ENCODE data around the gene CWH43.
"Not testable (repeated sequence)": the region's sequence is repeated elsewhere in the genome, so short reads cannot be mapped to it uniquely, and the experiment has no call there.

CWH43 gene

DNA sequence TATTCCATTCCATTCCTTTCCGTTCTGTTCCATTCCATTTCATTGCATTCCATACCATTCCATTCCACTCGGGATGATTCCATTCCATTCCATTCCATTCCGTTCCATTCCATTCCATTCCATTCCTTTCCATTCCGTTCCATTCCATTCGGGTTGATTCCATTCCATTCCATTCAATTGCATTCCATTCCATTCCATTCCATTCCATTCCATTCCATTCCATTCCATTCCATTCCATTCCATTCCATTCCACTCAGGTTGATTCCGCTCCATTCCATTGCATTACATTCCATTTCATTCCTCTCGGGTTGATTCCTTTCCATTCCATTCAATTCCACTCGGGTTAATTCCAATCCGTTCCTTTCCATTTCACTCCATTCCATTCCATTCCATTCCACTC, 111.0 kb downstream of the CWH43 start:
- not testable (repeated sequence) for DNase-seq (ENCODE audit: low read depth in 2 of 2)

DNA sequence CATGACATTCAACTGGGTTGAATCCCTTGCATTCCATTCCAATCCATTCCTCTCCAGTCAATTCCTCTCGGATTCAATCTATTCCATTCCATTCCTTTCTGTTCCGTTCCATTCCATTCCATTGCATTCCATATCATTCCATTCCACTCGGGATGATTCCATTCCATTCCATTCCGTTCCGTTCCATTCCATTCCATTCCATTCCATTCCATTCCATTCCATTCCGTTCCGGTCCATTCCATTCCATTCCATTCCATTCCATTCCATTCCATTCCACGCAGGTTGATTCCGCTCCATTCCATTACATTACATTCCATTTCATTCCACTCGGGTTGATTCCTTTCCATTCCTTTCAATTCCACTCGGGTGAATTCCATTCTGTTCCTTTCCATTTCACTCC, 111.4 kb downstream of the CWH43 start:
- DNase-seq (ENCODE audit: low read depth in 2 of 2), result not testable (repeated sequence)

DNA sequence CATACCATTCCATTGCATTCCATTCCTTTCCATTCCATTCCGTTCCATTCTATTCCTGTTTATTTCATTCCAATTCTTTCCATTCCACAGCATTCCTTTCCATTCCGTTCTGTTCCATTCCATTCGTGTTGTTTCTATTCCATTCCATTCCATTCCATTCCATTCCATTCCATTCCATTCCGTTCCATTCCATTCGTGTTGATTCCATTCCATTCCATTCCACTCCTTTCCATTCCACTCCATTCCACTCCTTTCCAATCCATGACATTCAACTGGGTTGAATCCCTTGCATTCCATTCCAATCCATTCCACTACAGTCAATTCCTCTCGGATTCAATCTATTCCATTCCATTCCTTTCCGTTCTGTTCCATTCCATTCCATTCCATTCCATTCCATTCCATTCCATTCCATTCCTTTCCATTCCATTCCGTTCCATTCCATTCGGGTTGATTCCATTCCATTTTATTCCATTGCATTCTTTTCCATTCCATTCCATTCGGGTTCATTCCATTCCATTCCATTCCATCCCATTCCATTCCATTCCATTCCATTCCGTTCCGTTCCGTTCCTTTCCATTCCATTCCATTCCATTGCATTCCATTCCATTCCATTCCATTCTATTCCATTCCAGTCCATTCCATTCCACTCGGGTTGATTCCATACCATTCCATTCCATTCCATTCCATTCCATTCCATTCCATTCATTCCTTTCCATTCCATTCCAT, 112.1 kb downstream of the CWH43 start:
- DNase-seq (ENCODE audit: low read depth in 2 of 2), result not testable (repeated sequence)

DNA sequence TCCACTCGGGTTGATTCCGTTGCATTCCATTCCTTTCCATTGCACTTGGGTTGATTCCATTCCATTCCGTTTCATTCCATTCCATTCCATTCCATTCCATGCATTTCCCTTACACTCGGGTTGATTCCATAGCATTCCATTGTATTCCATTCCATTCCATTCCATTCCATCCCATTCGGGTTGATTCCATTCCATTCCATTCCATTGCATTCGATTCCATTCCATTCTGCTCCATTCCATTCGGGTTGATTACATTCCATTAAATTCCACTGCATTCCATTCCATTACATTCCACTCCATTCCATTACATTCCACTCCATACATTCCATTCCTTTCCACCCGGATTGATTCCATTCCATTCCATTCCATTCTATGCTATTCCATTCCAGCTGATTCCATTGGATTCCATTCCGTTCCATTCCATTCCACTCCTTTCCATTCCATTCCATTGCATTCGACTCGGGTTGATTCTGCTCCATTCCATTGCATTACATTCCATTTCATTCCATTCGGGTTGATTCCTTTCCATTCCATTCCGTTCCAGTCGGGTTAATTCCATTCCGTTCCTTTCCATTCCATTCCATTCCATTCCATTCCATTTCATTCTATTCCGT, 113.9 kb downstream of the CWH43 start:
- not testable (repeated sequence) for DNase-seq (ENCODE audit: low read depth in 2 of 2)

DNA sequence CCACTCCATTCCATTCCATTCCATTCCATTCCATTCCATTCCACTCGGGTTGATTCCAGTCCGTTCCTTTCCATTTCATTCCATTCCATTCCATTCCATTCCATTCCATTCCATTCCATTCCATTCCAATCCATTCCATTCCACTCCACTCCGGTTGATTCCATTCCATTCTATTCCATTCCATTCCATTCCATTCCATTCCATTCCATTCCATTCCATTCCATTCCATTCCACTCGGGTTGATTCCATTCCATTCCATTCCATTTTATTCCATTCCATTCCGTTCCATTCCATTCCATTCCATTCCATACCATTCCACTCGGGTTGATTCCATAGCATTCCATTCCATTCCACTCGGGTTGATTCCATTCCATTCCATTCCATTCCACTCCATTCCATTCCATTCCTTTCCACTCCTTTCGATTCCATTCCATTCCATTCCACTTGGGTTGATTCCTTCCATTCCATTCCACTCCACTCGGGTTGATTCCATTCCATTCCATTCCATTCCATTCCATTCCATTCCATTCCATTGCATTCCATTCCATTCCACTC, 116.3 kb downstream of the CWH43 start:
- DNase-seq (ENCODE audit: low read depth in 2 of 2), result not testable (repeated sequence)

DNA sequence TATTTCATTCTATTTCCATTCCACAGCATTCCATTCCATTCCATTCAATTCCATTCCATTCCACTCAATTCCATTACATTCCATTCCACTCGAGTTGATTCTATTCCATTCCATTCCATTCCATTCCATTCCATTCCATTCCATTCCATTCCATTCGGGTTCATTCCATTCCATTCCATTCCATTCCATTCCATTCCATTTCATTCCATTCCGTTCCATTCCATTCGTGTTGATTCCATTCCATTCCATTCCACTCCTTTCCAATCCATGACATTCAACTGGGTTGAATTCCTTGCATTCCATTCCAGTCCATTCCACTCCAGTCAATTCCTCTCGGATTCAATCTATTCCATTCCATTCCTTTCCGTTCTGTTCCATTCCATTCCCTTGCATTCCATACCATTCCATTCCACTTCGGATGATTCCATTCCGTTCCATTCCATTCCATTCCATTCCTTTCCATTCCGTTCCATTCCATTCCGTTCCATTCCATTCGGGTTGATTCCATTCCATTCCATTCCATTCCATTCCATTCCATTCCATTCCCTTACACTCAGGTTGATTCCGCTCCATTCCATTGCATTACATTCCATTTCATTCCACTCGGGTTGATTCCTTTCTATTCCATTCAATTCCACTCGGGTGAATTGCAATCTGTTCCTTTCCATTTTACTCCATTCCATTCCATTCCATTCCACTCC, 117.5 kb downstream of the CWH43 start:
- DNase-seq (ENCODE audit: low read depth in 2 of 2), result not testable (repeated sequence)

DNA sequence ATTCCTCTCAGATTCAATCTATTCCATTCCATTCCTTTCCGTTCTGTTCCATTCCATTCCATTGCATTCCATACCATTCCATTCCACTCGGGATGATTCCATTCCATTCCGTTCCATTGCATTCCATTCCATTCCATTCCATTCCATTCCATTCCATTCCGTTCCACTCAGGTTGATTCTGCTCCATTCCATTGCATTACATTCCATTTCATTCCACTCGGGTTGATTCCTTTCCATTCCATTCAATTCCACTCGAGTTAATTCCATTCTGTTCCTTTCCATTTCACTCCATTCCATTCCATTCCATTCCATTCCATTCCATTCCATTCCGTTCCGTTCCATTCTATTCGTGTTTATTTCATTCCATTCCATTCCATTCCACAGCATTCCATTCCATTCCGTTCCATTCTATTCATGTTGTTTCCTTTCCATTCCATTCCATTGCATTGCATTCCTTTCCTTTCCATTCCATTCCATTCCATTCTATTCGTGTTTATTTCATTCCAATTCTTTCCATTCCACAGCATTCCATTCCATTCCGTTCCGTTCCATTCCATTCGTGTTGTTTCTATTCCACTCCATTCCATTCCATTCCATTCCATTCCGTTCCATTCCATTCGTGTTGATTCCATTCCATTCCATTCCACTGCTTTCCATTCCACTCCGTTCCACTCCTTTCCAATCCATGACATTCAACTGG, 118.3 kb downstream of the CWH43 start:
- DNase-seq (ENCODE audit: low read depth in 2 of 2), result not testable (repeated sequence)

DNA sequence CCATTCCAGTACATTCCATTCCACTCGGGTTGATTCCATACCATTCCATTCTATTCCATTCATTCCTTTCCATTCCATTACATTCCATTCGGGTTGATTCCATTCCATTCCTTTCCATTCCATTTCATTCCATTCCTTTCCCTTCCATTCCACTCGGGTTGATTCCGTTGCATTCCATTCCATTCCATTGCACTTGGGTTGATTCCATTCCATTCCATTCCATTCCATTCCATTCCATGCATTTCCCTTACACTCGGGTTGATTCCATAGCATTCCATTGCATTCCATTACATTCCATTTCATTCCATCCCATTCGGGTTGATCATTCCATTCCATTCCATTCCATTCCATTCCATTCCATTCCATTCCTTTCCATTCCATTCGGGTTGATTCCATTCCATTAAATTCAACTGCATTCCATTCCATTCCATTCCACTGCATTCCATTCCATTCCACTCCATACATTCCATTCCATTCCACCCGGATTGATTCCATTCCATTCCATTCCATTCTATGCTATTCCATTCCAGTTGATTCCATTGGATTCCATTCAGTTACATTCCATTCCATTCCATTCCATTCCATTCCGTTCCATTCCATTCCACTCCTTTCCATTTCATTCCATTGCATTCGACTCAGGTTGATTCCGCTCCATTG, 119.3 kb downstream of the CWH43 start:
- not testable (repeated sequence) for DNase-seq (ENCODE audit: low read depth in 2 of 2)

DNA sequence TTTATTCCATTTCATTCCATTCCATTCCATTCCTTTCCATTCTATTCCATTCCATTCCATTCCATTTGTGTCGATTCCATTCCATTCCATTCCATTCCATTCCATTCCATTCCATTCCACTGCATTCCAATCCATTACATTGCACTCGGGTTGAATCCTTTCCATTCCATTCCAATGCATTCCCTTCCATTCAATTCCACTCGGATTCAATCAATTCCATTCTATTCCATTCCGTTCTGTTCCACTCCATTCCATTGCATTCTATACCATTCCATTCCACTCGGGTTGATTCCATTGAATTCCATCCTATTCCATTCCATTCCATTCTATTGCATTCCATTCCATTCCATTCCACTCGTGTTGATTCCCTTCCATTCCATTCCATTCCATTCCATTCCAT, 121.2 kb downstream of the CWH43 start:
- DNase-seq (ENCODE audit: low read depth in 2 of 2), result not testable (repeated sequence)

DNA sequence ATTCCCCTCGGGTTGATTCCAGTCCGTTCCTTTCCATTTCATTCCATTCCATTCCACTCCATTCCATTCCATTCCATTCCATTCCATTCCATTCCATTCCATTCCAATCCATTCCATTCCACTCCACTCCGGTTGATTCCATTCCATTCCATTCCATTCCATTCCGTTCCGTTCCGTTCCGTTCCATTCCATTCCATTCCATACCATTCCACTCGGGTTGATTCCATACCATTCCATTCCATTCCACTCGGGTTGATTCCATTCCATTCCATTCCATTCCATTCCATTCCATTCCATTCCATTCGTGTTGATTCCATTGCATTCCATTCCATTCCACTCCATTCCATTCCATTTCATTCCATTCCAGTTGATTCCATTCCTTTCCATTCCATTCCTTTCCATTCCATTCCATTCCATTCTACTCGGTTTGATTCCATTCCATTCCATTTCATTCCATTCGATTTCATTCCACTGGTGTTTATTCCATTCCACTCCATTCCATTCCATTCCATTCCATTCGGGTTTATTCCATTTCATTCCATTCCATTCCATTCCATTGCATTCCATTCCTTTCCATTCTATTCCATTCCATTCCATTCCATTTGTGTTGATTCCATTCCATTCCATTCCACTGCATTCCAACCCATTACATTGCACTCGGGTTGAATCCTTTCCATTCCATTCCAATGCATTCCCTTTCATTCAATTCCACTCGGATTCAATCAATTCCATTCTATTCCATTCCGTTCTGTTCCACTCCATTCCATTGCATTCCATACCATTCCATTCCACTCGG, 122.3 kb downstream of the CWH43 start:
- DNase-seq (ENCODE audit: low read depth in 2 of 2), result not testable (repeated sequence)

DNA sequence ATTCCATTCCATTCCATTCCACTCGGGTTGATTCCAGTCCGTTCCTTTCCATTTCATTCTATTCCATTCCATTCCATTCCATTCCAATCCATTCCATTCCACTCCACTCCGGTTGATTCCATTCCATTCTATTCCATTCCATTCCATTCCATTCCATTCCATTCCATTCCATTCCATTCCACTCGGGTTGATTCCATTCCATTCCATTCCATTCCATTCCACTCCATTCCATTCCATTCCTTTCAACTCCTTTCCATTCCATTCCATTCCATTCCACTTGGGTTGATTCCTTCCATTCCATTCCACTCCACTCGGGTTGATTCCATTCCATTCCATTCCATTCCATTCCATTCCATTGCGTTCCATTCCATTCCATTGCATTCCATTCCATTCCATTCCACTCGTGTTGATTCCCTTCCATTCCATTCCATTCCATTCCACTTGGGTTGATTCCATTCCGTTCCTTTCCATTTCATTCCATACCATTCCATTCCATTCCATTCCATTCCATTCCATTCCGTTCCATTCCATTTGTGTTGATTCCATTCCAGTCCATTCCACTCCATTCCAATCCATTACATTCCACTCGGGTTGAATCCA, 123.6 kb downstream of the CWH43 start:
- not testable (repeated sequence) for DNase-seq (ENCODE audit: low read depth in 2 of 2)

DNA sequence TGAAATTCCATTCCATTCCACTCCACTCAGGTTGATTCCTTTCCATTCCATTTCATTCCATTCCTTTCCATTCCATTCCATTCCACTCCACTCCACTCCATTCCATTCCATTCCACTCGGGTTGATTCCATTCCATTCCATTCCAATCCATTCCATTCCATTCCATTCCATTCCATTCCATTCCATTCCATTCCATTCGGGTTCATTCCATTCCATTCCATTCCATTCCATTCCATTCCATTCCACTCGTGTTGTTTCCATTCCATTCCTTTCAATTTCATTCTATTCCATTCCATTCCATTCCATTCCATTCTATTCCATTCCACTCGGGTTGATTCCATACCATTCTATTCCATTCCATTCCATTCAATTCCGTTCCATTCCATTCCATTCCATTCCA, 124.5 kb downstream of the CWH43 start:
- DNase-seq (ENCODE audit: low read depth in 2 of 2), result not testable (repeated sequence)
